HG02798 (cell line): ENCODE results near the gene IGFLR1.
A peak's percentile ranks its signal among the peaks of the same experiment; 100 is the strongest.

Source experiments
- ATAC-seq: cut with Tn5 transposase; IDR thresholded peaks from one replicate; pipeline ENCODE4 v1.9.1; 2021; ENCODE audit warnings: mild to moderate bottlenecking; ENCODE audit not compliant: unreplicated experiment, poor library complexity

Gene IGFLR1

GRCh38 chr19:35740423-35741202 is 1.6 kb downstream of the IGFLR1 start:
- peak; percentile 70 for ATAC-seq

- ATAC-seq = no peak
These were observed 2.2 kb downstream of the IGFLR1 start for GRCh38 chr19:35740108-35740422.

GRCh38 chr19:35739275-35740107 is 2.8 kb downstream of the IGFLR1 start:
- ATAC-seq = no peak

- no peak for ATAC-seq
These were observed 3.4 kb downstream of the IGFLR1 start for GRCh38 chr19:35738887-35739229.

GRCh38 chr19:35738021-35738886 is 4.0 kb downstream of the IGFLR1 start:
- ATAC-seq = no peak

- ATAC-seq = no peak
These were observed 5.1 kb downstream of the IGFLR1 start for GRCh38 chr19:35736913-35737886.

GRCh38 chr19:35734889-35735288 is 7.4 kb downstream of the IGFLR1 start:
- ATAC-seq = no peak

GRCh38 chr19:35734273-35734672 is 8.0 kb downstream of the IGFLR1 start:
- ATAC-seq = no peak

GRCh38 chr19:35733180-35734125 is 8.8 kb downstream of the IGFLR1 start:
- no peak for ATAC-seq

- ATAC-seq = no peak
These were observed 9.6 kb downstream of the IGFLR1 start for GRCh38 chr19:35732540-35733179.

GRCh38 chr19:35731779-35732405 is 10.4 kb downstream of the IGFLR1 start:
- no peak for ATAC-seq

GRCh38 chr19:35731353-35731752 is 10.9 kb downstream of the IGFLR1 start:
- ATAC-seq = no peak

- ATAC-seq = no peak
These were observed 11.9 kb downstream of the IGFLR1 start for GRCh38 chr19:35730326-35730725.

GRCh38 chr19:35729763-35730162 is 12.5 kb downstream of the IGFLR1 start:
- no peak for ATAC-seq

GRCh38 chr19:35729021-35729420 is 13.2 kb downstream of the IGFLR1 start:
- ATAC-seq = no peak

GRCh38 chr19:35727956-35728706 is 14.1 kb downstream of the IGFLR1 start:
- ATAC-seq = no peak
